Activated T-helper 1 cell treated with anti-CD3 and anti-CD28 coated beads, Interleukin-12 subunit alpha, Interleukin-12 subunit beta, Interleukin-2, Interleukin-4 antibody, amounts not matched to agents 30 ng/mL and 10 ng/mL and 1 ng/mL, durations not matched to agents 14 hours and 24 hours and 36 hours (primary cell): ENCODE measurements around the gene L1TD1. TPM values are rescaled to one million over a fixed set of nuclear protein-coding genes. Genes with fewer than 3 reads are reported as not detected.

Experiments used
- DNase-seq: peaks from one replicate; pipeline ENCODE4 v3.0.0; 2021; ENCODE audit warnings: low spot score
- H3K27ac Mint-ChIP-seq: one replicate; pipeline ENCODE4 v1.8.0; 2021; ENCODE audit warnings: mild to moderate bottlenecking, mixed read lengths
- H3K27me3 Mint-ChIP-seq: one replicate; pipeline ENCODE4 v1.8.0; 2022; ENCODE audit warnings: mild to moderate bottlenecking, moderate library complexity, mixed read lengths; ENCODE audit not compliant: insufficient read depth
- H3K36me3 Mint-ChIP-seq: one replicate; pipeline ENCODE4 v1.8.0; 2021; ENCODE audit warnings: low read depth, mixed read lengths
- H3K4me1 Mint-ChIP-seq: one replicate; pipeline ENCODE4 v1.8.0; 2021; ENCODE audit warnings: low read depth, mixed read lengths
- H3K4me3 Mint-ChIP-seq: one replicate; pipeline ENCODE4 v1.8.0; 2021; ENCODE audit warnings: mild to moderate bottlenecking, moderate library complexity, mixed read lengths
- H3K9me3 Mint-ChIP-seq: one replicate; pipeline ENCODE4 v1.8.0; 2021; ENCODE audit warnings: mixed read lengths
- intact Hi-C: fragments of 100-400 bp; cut with micrococcal nuclease; formaldehyde crosslinking; loops from one replicate; pipeline ENCODE4 v1.15.1; 2024
- total RNA-seq: library from RNA; stranded (reverse); gene quantifications from 2 replicates; pipeline ENCODE4 v1.2.3, GENCODE V29; 2022

L1TD1 gene
- total RNA-seq, 1 donor from 2014 or later = not detected

DNA sequence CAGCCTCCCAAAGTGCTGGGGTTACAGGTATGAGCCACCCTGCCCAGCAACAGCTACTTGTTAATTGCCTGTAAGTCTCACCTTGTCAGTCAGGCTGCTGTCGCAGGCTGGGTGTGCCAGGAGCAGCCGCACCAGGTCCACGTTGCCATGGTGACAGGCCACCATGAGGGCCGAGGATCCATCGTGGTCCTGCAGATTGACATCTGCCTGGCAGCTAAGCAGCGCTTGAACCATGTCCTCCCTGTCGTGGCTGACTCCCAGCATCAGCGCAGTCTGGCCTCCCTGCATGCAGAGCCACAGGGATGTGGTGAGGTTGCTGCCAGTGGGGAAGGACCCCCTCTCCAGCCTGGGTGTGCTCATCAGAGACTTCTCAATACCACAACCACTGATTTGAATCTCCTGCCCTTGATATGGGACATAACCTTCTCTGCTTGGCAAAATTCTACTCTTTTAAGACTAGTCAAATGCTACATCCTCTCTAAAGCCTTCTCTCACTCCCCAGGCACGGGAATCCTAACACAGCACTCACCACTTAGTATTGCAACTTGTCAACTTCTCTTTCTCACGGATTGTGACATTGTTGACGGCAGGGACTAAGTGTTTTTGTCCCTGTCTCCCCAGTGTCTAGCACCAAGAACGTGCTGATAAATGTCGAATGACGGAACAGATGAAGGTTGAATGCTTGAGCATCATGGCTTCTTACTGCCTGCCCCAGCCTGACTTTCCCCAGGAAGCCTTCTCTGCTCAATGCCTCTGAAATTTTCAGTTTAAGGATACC, 52.9 kb downstream of the L1TD1 start:
- Mint-ChIP-seq H3K4me3 (no peak overlapping the region), H3K27me3 (peaks cover 2% of the 10 kb centered on the region), H3K9me3 (no peaks in the 10 kb centered on the region), H3K36me3 (no peaks in the 10 kb centered on the region), H3K4me1 (no peaks in the 10 kb centered on the region), H3K27ac (no peak overlapping the region)
- DNase-seq = no peak
- intact Hi-C loops = no loop called here

DNA sequence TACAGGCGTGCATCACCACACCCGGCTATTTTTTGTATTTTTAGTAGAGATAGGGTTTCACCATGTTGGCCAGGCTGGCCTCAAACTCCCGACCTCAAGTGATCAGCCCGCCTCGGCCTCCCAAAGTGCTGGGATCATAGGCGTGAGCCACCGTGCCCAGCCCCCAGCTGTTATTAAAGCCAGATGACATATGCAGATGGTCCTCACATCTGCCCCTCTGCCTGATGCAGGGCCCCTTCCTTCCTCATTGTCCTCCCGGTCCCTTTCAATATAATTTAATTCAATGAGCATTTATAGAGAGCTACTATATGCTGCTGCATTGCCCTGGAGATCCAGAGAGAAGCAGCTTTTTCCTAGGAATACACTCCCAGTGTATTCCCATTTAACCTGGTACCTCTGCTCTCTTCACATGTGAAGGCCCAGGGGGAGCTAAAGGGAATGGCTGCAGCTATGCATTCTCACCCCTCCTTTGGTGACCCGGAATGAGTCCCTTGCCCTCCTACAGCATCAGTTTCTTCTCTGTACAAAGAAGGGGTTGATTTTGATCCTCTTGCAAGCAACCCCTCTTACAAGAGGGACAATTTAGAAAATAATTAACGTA, 55.6 kb downstream of the L1TD1 start:
- Mint-ChIP-seq H3K4me3 (no peak overlapping the region), H3K4me1 (no peaks in the 10 kb centered on the region), H3K27ac (no peak overlapping the region), H3K36me3 (no peaks in the 10 kb centered on the region), H3K9me3 (no peaks in the 10 kb centered on the region), H3K27me3 (peaks cover 2% of the 10 kb centered on the region)
- intact Hi-C loops = no loop called here
- no peak for DNase-seq

DNA sequence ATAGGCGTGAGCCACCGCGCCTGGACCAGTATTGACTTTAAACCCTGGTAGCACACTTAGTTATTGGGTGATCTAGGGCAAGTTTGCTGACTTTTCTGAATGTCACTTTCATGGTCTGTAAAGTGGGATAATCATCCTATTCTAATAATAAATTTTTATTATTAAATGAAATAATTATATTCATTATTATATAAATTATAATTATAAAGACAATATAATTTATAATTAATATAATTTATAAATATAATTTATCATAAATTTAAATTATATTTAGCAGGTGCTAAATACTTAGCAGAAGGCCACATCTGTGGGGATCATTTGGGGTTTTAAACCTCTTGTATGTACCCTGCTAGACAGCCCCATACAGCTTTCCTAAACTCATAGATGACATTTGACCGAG, 64.9 kb downstream of the L1TD1 start:
- H3K27me3 Mint-ChIP-seq = peaks cover 2% of the 10 kb centered on the region
- intact Hi-C loops = no loop called here
- H3K4me1 Mint-ChIP-seq = no peaks in the 10 kb centered on the region
- DNase-seq = no peak
- no peak overlapping the region for H3K27ac Mint-ChIP-seq
- H3K36me3 Mint-ChIP-seq = no peaks in the 10 kb centered on the region
- no peak overlapping the region for H3K4me3 Mint-ChIP-seq
- H3K9me3 Mint-ChIP-seq = no peaks in the 10 kb centered on the region

DNA sequence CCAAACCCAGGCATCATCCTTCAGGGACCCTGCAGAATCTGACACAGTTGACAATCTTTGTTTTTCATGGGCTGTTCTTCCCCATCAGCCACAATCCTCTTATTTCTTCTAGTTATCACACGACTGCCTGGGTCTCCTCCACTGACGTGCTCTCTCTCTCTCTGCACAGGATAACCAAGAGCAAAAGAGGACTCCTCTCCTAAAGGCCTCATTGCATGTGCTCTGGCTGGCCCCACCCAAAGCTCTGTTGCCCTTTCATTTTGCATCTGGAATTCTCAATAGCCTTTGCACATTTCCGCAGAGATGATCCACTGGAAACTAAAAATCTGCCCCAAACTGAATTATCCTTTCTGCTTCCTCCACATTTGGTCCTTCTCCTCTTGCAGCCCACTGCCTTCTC, 66.0 kb downstream of the L1TD1 start:
- H3K4me3 Mint-ChIP-seq = no peak overlapping the region
- DNase-seq = no peak
- H3K9me3 Mint-ChIP-seq = no peaks in the 10 kb centered on the region
- no peaks in the 10 kb centered on the region for H3K4me1 Mint-ChIP-seq
- intact Hi-C loops = no loop called here
- H3K27me3 Mint-ChIP-seq = peaks cover 2% of the 10 kb centered on the region
- H3K36me3 Mint-ChIP-seq = no peaks in the 10 kb centered on the region
- no peak overlapping the region for H3K27ac Mint-ChIP-seq

Other genes starting within 250 kb of the L1TD1 start
- gene KANK4, start 124.6 kb downstream of the L1TD1 start, total RNA-seq = not detected in 2 replicates
- 77.8 and 78.7 TPM in 2 replicates for gene USP1, start 242.2 kb downstream of the L1TD1 start, total RNA-seq